Measurements from ENCODE around the gene RBM17. TPM values are rescaled to one million over a fixed set of nuclear protein-coding genes. Genes with fewer than 3 reads are reported as not detected.
A peak's percentile ranks its signal among the peaks of the same experiment; 100 is the strongest.
"Not testable (repeated sequence)": the region's sequence is repeated elsewhere in the genome, so short reads cannot be mapped to it uniquely, and the experiment has no call there.

Gene RBM17
- polyA plus RNA-seq (ENCODE audit: insufficient read length) = 104 TPM

- DNase-seq (ENCODE audit: low read depth) = peak; percentile 92
Measured at GRCh38 chr10:6088721-6089333, at the start of gene RBM17. RBM17 (plus strand) TSS chr10:6089034; CDS start chr10:6097066, 8,032 bp downstream.

- DNase-seq (ENCODE audit: low read depth) = no peak
Measured at GRCh38 chr10:6039711-6040110, 49.1 kb upstream of the RBM17 start.

GRCh38 chr10:6040205-6040604 is 48.6 kb upstream of the RBM17 start:
- no peak for DNase-seq (ENCODE audit: low read depth)

GRCh38 chr10:6043377-6043776 is 45.5 kb upstream of the RBM17 start:
- DNase-seq (ENCODE audit: low read depth) = not testable (repeated sequence)

- DNase-seq (ENCODE audit: low read depth) = no peak
Measured at GRCh38 chr10:6044060-6044459, 44.8 kb upstream of the RBM17 start.

- DNase-seq (ENCODE audit: low read depth) = no peak
Measured at GRCh38 chr10:6044751-6045313, 44.0 kb upstream of the RBM17 start.

- no peak for DNase-seq (ENCODE audit: low read depth)
Measured at GRCh38 chr10:6045314-6045848, 43.5 kb upstream of the RBM17 start.

- DNase-seq (ENCODE audit: low read depth) = no peak
Measured at GRCh38 chr10:6045878-6046772, 42.7 kb upstream of the RBM17 start.

- DNase-seq (ENCODE audit: low read depth) = no peak
Measured at GRCh38 chr10:6046773-6047611, 41.8 kb upstream of the RBM17 start.

- no peak for DNase-seq (ENCODE audit: low read depth)
Measured at GRCh38 chr10:6047847-6048246, 41.0 kb upstream of the RBM17 start.

- DNase-seq (ENCODE audit: low read depth) = no peak
Measured at GRCh38 chr10:6048281-6049030, 40.4 kb upstream of the RBM17 start.

GRCh38 chr10:6049031-6049400 is 39.8 kb upstream of the RBM17 start:
- DNase-seq (ENCODE audit: low read depth) = no peak

GRCh38 chr10:6050801-6051445 is 37.9 kb upstream of the RBM17 start:
- no peak for DNase-seq (ENCODE audit: low read depth)

GRCh38 chr10:6052247-6053221 is 36.3 kb upstream of the RBM17 start:
- DNase-seq (ENCODE audit: low read depth) = no peak

GRCh38 chr10:6053303-6053702 is 35.5 kb upstream of the RBM17 start:
- DNase-seq (ENCODE audit: low read depth) = no peak

- DNase-seq (ENCODE audit: low read depth) = no peak
Measured at GRCh38 chr10:6053816-6054631, 34.8 kb upstream of the RBM17 start.

GRCh38 chr10:6054884-6055283 is 34.0 kb upstream of the RBM17 start:
- DNase-seq (ENCODE audit: low read depth) = no peak

GRCh38 chr10:6055929-6056328 is 32.9 kb upstream of the RBM17 start:
- DNase-seq (ENCODE audit: low read depth) = no peak
